CD4-positive, alpha-beta T cell treated with Interleukin-17A for 4 hours (primary cell): ENCODE data around the gene KCNQ1.

ENCODE experiments used
- DNase-seq: peaks from one replicate; pipeline ENCODE4 v3.0.0-alpha.2; 2020; ENCODE audit warnings: mixed read lengths

Gene KCNQ1

GRCh38 chr11:2574043-2574552, 129.3 kb downstream of the KCNQ1 start:
- no peak for DNase-seq

GRCh38 chr11:2574553-2575535, 130.0 kb downstream of the KCNQ1 start:
- no peak for DNase-seq

DNA sequence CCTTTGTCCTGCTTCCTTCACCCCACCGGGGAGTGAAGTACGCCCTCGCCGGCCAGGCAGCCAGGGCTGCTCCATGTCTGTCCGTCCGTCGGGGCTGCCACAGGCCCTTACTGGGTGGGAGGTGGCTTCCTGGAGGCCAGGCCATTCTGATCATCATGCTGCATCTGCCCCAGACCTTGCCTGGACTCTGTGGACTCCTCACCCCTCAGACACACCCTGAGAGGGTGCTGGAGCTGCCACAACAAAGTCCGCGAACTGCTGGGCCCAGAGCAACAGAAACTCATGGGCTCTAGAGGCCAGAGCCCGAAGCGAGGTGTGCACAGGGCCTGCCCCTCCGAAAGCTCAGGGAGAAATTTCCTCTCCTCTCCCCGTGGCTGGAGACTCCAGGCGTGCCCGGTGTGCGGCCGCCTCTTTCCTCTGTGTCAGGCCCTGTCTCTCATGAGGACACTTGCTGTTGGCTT, 130.8 kb downstream of the KCNQ1 start:
- DNase-seq, result no peak

DNA sequence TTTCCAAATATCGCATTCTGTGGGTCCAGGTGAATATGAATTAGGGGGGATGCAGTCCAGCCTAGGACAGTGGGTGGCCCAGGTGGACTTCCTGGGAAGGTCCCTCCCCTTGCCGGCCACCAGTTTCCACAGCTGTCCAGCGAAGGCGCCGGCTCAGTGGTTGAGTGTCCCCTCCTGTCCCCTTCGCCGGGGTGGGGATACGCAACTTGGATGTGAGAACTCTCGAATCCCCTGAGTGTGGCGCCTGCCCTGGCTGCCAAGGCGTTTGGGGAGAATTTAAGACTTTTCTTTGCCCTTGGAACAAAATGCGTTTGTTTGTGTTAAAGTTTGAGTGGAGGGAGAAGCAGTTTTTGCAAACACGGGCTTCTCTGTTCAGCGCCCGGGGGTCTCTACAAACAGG, 131.3 kb downstream of the KCNQ1 start:
- no peak for DNase-seq

GRCh38 chr11:2576549-2576948, 131.7 kb downstream of the KCNQ1 start:
- DNase-seq, result no peak

GRCh38 chr11:2577031-2577990, 132.5 kb downstream of the KCNQ1 start:
- no peak for DNase-seq

GRCh38 chr11:2577991-2578928, 133.5 kb downstream of the KCNQ1 start:
- no peak for DNase-seq

DNA sequence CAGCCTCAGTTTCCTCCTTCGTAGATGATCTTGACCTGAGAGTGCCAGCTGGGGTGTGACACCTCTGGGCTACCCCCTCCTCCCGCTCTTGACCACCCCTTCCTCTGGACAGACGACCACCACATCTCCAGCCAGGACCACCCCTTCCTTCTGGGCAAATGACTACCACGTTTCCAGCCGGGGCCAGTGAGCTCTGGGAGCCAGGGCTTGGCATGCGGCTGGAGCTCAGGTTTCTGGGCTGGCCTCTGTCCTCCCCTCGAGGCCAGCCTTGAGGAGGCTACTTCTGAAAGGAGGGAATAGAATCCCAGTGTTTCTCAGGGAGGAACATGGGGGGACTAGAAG, 134.1 kb downstream of the KCNQ1 start:
- DNase-seq, result no peak

- DNase-seq, result no peak
Observed at GRCh38 chr11:2579315-2580060, 134.7 kb downstream of the KCNQ1 start.

DNA sequence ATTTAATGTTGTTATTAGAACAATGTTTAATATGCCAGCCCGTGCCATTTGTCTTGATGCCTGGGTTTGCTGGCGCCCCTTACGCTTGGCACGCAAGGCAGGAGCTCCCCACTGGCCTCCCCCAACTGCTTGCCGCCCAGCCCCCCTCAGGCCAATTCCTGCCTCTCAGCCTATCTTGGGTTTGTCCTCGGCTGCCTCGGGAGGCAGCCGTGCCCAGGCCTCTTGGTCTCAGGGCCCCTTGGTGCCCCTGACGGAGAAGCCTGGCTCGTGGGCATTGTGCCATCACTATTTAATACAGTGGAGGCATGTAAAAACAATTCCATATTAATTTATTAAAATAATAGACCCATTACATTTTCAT, 135.2 kb downstream of the KCNQ1 start:
- DNase-seq, result no peak

DNA sequence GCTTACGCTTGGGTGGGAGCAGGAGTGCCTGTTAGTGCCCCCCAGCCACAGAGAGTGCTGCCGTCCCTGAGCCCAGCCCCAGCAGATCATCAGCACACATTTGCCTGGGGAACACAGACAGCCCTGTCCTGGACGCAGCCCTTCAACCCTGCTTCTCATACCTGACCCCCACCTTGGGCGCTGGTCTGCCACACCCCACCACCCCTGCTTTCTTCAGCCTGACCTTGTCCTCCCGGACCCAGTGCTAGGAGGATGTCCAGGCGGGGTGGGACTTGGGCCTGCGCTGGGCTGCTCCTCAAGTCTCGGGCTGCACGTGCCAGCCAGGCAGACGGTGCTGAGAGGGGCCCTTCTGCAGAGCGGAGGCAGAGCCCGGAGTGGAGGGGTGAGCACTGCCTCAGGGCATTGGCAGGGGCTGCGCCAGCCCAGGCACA, 135.8 kb downstream of the KCNQ1 start:
- no peak for DNase-seq

DNA sequence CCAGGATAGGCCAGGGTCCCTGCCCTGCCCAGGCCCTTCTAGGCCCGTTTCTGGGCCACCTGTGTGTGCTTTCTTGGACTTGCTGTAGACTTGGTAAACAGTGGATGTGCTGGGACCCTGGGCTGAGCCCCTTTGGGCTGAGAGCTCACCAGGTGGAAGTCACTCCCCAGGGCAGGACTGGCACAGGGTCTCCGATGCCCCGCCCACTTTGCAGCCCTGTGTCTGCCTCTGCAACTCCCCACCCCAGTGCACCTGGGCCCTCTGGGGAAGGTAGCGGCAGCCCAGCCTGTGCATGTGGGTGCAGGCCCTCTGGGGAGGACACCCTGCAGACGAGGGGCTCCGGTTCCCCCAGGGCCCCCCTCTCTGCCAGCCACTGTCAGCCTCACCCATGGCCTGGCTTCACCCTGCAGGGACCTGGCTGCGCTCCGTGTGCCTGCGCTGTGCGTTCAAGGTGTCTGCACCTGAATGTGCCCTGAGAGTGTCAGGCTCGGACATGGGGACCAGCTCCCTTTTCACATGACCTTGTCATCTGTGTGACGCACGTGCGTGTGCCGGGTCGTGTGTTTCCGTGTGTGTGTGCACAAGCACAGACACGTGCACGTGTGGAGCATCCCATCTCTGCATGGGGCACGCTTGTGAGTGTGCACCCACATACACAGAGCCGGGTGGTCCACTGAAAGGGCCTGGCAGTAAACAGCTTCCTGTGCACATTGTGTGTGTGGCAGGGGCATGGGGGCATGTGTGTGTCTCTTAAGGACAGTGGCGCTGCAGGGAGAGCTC, 136.5 kb downstream of the KCNQ1 start:
- DNase-seq, result no peak

GRCh38 chr11:2581931-2582350, 137.1 kb downstream of the KCNQ1 start:
- DNase-seq, result no peak

- no peak for DNase-seq
Observed at GRCh38 chr11:2582351-2582945, 137.6 kb downstream of the KCNQ1 start.

DNA sequence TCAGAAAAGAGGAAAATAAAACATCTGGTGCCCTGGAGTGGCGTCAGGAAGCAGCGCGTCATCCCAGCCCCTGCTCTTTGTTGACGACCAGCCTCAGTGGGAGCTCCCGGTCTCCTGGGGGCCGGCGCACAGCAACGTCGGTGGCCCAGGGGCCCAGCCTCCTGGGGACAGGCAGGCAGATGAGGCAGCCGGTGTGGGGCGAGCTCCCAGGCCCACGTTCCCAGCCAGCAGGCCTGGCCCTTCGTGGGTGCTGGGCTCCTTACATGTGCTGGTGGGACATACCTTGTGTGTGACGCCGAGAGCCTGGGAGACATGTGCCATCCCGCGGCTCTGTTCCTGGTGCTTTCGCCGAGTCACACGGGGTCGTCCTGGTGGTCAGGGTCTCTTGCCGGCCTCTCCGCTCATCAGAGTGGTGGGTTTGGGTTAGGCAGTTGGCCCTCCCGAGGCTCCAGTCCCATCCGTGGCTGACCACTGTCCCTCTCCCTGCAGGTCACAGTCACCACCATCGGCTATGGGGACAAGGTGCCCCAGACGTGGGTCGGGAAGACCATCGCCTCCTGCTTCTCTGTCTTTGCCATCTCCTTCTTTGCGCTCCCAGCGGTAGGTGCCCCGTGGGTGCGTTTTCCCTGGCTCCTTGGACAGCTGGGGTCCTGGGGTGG, 138.3 kb downstream of the KCNQ1 start:
- DNase-seq, result no peak

DNA sequence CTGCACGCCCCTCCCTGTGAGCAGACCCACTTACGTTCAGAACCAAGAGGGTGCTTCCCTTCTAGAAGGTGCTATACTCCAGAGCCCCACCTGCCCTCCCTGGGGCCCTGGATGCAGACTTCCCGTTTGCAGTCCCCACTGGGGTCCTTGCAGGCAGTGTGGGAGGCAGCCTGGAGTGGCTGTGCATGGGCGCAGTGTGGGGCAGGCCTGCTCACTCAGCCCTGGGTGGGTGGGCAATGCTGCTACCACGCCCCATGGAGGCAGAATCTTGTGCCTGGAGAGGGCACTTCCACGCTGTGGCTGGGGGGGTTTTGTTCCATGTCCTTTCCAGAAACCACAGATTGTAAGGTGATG, 138.8 kb downstream of the KCNQ1 start:
- no peak for DNase-seq

- DNase-seq, result no peak
Observed at GRCh38 chr11:2584434-2584811, 139.6 kb downstream of the KCNQ1 start.

DNA sequence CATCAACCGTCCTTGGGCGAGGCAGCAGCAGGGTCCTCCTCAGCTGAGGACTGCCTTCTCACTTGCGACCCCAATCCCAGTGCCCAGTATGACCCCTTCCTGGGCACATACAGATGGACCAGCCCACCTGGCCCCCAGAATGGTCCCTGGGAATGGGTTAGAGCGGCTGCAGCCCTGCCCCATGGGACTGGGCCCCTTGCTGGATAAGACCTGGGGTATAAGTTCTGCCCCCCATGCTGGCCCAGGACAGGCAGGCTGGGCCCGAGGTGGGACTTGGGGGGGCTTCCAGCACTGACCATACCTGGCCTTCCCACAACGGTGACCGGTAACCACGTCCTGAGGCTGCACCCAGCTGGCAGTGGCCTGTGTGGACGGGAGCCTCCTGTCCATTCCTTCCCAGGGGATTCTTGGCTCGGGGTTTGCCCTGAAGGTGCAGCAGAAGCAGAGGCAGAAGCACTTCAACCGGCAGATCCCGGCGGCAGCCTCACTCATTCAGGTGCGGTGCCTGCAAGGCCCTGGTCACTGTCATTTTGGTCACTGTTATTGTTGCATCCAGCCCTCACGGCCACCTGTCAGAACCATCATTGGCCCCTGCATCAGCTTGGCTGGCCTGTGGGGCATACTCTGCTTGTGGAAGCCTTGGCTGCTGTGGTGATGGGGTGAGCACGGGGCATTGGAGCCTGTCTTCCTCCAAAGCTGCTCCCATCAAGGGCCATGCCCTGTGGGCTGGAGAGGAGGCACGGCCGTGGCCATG, 140.2 kb downstream of the KCNQ1 start:
- DNase-seq, result no peak

DNA sequence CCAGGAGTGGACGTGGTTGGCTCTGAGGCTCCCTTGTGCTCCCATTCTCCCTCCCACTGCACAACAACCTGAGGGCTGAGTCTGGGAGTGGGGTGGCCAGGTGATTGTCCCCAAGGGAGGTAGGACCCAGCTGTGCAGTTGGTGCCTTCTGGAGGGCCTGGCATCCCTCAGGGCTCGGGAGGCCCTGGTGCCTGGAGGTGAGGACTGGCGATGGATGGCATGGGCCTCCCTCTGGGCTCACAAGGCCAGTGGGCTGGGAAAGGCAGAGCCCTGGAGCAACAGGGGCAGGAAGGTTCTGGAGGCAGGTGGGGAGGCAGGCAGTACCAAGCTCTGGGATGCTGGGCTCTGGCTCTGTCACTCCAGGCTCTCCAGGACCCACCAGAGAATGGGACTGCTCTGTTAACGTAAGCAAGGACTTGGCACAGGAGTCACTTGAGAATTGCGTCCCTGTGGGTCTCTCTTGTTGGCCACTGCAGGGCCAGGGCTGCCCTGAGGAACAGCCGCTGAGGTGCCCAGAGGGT, 140.8 kb downstream of the KCNQ1 start:
- DNase-seq, result no peak
